ENCODE data around the gene LRRC28. TPM values are rescaled to one million over a fixed set of nuclear protein-coding genes. Genes with fewer than 3 reads are reported as not detected.

Gene LRRC28
- total and polyA plus RNA-seq, 9 of the 15 experiments (the other 6 are each of a cell fraction or from before 2014, with no cell fraction given) = 5.5 to 17.4 (median 7.9) TPM

DNA sequence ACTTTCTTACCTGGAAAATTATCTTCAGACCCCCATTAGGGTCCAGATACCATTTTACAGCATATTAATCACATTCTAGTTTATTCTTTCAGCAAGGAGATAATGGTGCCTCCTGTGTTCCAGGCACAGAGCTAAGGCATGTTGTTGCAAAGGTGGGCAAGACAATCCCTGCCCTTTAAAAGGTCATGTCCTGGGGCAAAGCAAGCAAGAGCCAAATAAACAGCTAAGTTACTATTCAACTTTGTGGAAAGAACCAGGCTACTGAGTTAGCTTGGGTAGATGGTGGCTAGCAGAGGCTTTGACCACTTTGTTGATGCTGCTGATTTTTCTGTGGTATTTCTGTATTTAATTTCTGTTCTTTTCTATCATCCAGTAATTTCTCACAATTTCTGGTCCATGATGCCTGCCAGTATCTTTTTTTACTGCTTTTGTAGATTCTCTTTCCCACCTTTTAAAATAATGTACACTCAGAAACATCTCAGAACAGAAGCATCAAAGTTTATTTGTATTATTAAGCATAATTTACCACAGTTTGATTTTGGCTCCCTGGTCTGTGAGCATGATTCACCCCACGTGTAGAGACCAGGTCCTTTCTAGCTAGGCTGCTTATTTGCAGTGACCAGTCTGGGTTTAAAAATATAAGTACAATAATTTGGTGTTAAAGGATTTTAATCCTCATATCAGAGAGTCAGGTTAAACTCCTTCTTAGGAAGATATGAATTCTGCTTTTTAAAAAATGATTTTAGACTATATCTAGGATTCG, 71.5 kb downstream of the LRRC28 start:
- no peak overlapping the region for H3K27ac ChIP-seq (ENCODE audit: extremely low read depth, low read depth, low read length)
- TF ChIP-seq TAF7 (tag; IDR thresholded peaks at IDR 0.05) = no peak
- TF ChIP-seq NRF1 (conservative IDR thresholded peaks at IDR 0.05 in 1 of 2, IDR thresholded peaks at IDR 0.05 in 1 of 2) = no peak
- TF ChIP-seq HLTF (IDR thresholded peaks at IDR 0.05) = no peak
- TF ChIP-seq PHB (CRISPR knock-in tag; IDR thresholded peaks at IDR 0.05) = no peak
- TF ChIP-seq KDM5B (IDR thresholded peaks at IDR 0.05; ENCODE audit: insufficient replicate concordance, low read depth, low read length) = no peak
- no peak for TF ChIP-seq ZNF124 (CRISPR knock-in tag; IDR thresholded peaks at IDR 0.05)
- no peak for TF ChIP-seq NFIC (IDR thresholded peaks at IDR 0.05)
- TF ChIP-seq CBX3 (IDR thresholded peaks at IDR 0.05; ENCODE audit: borderline replicate concordance in 1 of 2, low read length in 2 of 2) = no peak
- TF ChIP-seq, protein P1, sequence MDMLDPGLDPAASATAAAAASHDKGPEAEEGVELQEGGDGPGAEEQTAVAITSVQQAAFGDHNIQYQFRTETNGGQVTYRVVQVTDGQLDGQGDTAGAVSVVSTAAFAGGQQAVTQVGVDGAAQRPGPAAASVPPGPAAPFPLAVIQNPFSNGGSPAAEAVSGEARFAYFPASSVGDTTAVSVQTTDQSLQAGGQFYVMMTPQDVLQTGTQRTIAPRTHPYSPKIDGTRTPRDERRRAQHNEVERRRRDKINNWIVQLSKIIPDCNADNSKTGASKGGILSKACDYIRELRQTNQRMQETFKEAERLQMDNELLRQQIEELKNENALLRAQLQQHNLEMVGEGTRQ (CRISPR knock-in tag; IDR thresholded peaks at IDR 0.05) = no peak
- TF ChIP-seq ZNF217 (CRISPR knock-in tag; IDR thresholded peaks at IDR 0.05) = no peak
- TF ChIP-seq NR2F6 (CRISPR knock-in tag; IDR thresholded peaks at IDR 0.05) = no peak
- TF ChIP-seq, protein P2, sequence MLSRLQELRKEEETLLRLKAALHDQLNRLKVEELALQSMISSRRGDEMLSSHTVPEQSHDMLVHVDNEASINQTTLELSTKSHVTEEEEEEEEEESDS (CRISPR knock-in tag; IDR thresholded peaks at IDR 0.05) = no peak
- no peak for TF ChIP-seq SMARCE1 (IDR thresholded peaks at IDR 0.05)
- no peak for TF ChIP-seq NBN (IDR thresholded peaks at IDR 0.05; ENCODE audit: low read depth)
- TF ChIP-seq, protein P3, sequence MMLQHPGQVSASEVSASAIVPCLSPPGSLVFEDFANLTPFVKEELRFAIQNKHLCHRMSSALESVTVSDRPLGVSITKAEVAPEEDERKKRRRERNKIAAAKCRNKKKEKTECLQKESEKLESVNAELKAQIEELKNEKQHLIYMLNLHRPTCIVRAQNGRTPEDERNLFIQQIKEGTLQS (IDR thresholded peaks at IDR 0.05) = no peak
- TF ChIP-seq, protein P3 (CRISPR knock-in tag; conservative IDR thresholded peaks at IDR 0.05) = no peak
- TF ChIP-seq TGIF2 (CRISPR knock-in tag; IDR thresholded peaks at IDR 0.05) = no peak
- no peak for TF ChIP-seq RFX5 (IDR thresholded peaks at IDR 0.05; ENCODE audit: low read depth, low read length)
- no peak for TF ChIP-seq KLF1 (tag; IDR thresholded peaks at IDR 0.05)
- TF ChIP-seq ZNF324 (CRISPR knock-in tag; IDR thresholded peaks at IDR 0.05) = no peak
- TF ChIP-seq ZNF134 (CRISPR knock-in tag; conservative IDR thresholded peaks at IDR 0.05) = no peak
- in situ Hi-C loops (cut with MboI) = no loop called here
- no peaks in the 10 kb centered on the region for H4K20me1 ChIP-seq (replicated peaks; ENCODE audit: control insufficient read depth, insufficient read depth, low read length)
- no peak for DNase-seq (ENCODE audit: extremely low read depth in 1 of 4, low spot score in 3 of 4)
- H2AFZ ChIP-seq (ENCODE audit: low read depth, low read length) = no peak overlapping the region
- no TSS peak for BruUV-seq (replicated peaks)
- no peaks in the 10 kb centered on the region for H3K27me3 ChIP-seq (ENCODE audit: control insufficient read depth in 2 of 2, insufficient read depth in 2 of 2, low read length in 2 of 2)
- no peak overlapping the region for H3K9ac ChIP-seq (ENCODE audit: insufficient read depth in 1 of 2, low read depth in 2 of 2, low read length in 2 of 2)
- no peaks in the 10 kb centered on the region for H3K79me2 ChIP-seq (ENCODE audit: control insufficient read depth, insufficient read depth, low read length)
- no peaks in the 10 kb centered on the region for H3K36me3 ChIP-seq (ENCODE audit: control insufficient read depth, insufficient read depth, low read length)
- no peak for ATAC-seq
- H3K9me3 ChIP-seq (replicated peaks; ENCODE audit: control insufficient read depth, insufficient read depth, low read depth, low read length) = no peaks in the 10 kb centered on the region
- no peaks in the 10 kb centered on the region for H3K4me1 ChIP-seq (replicated peaks in 1 of 2; ENCODE audit: control insufficient read depth in 2 of 2, insufficient read depth in 2 of 2, low read length in 2 of 2)
- H3K9me1 ChIP-seq (ENCODE audit: control insufficient read depth, insufficient read depth, low read length) = no peaks in the 10 kb centered on the region
- intact Hi-C loops (cut with micrococcal nuclease) = no loop called here
- ChIA-PET POLR2A (no interaction called here), CTCF (ENCODE audit: low intra/inter-chr PET ratio) (no interaction called here)
- FAIRE-seq = no peak
- H3K4me2 ChIP-seq (ENCODE audit: insufficient read depth, low read length) = no peak overlapping the region
- 0% methylated on average over 2 of the region's 2 CpGs for WGBS (ENCODE audit: insufficient coverage, low coverage, missing lambda C conversion rate)
- no peak overlapping the region for H3K4me3 ChIP-seq

Data from K562 (cell line).